GM12878 (cell line): ENCODE data around the gene CDK13.

Experiments used
- ATF7 ChIP-seq: fragments of 450-650 bp; IDR thresholded peaks from 2 replicates; pipeline ENCODE4 v1.6.1; 2016; ENCODE audit warnings: low read depth, mild to moderate bottlenecking
- CTCF ChIP-seq, 3 experiments: IDR thresholded peaks in 2 of 3; conservative IDR thresholded peaks in 1 of 3; 2 replicates each; pipeline ENCODE4 v1.5.1; 2011; ENCODE audit warnings: low read depth in 3 of 3, low read length in 3 of 3, mild to moderate bottlenecking in 3 of 3, control low read depth in 2 of 3, moderate library complexity in 2 of 3, inconsistent platforms in 1 of 3, mixed read lengths in 1 of 3; ENCODE audit not compliant: control insufficient read depth in 2 of 3, insufficient read depth in 1 of 3; ENCODE audit errors: extremely low read depth in 1 of 3
- E2F8 ChIP-seq: fragments of 450-650 bp; IDR thresholded peaks from 2 replicates; pipeline ENCODE4 v1.6.1; 2018; ENCODE audit warnings: mild to moderate bottlenecking, low read depth, moderate library complexity; ENCODE audit not compliant: partially characterized antibody
- EED ChIP-seq: sonication (generic); IDR thresholded peaks from 2 replicates; pipeline ENCODE4 v1.6.1; 2016; ENCODE audit warnings: antibody characterized with exemption, low read depth
- GABPA ChIP-seq: IDR thresholded peaks from 2 replicates; pipeline ENCODE4 v1.6.1; 2014; ENCODE audit warnings: antibody characterized with exemption, low read depth, mild to moderate bottlenecking, inconsistent platforms
- NFIC ChIP-seq: IDR thresholded peaks from 2 replicates; pipeline ENCODE4 v1.6.1; 2012; ENCODE audit warnings: low read depth, mild to moderate bottlenecking, inconsistent platforms, low read length, moderate library complexity
- PML ChIP-seq: IDR thresholded peaks from 2 replicates; pipeline ENCODE4 v1.6.1; 2012; ENCODE audit warnings: low read length, inconsistent platforms
- SKIL ChIP-seq: fragments of 450-650 bp; IDR thresholded peaks from 2 replicates; pipeline ENCODE4 v1.6.1; 2017; ENCODE audit warnings: mild to moderate bottlenecking, low read depth, inconsistent platforms; ENCODE audit not compliant: poor library complexity, severe bottlenecking
- TARDBP ChIP-seq: IDR thresholded peaks from 2 replicates; pipeline ENCODE4 v1.6.1; 2016; ENCODE audit warnings: borderline replicate concordance

- TF ChIP-seq PML: no peak
- no peak for TF ChIP-seq EED
- no peak for TF ChIP-seq SKIL
- TF ChIP-seq E2F8: no peak
- TF ChIP-seq NFIC: no peak
- no peak for TF ChIP-seq TARDBP
- no peak for TF ChIP-seq CTCF (IDR thresholded peaks at IDR 0.05 in 2 of 3, conservative IDR thresholded peaks at IDR 0.05 in 1 of 3; ENCODE audit: control insufficient read depth in 2 of 3, extremely low read depth in 1 of 3, insufficient read depth in 1 of 3, low read depth in 3 of 3, low read length in 3 of 3)
- TF ChIP-seq GABPA: no peak
- no peak for TF ChIP-seq ATF7
Measured at GRCh38 chr7:39946693-39947092, 3.4 kb upstream of the CDK13 start.
